Uterus (tissue), 4 donors: Measurements from ENCODE around the gene DCBLD1. TPM values are rescaled to one million over a fixed set of nuclear protein-coding genes. Genes with fewer than 3 reads are reported as not detected.

ENCODE experiments used
- DNase-seq, 2 donors: peaks; one replicate each; pipeline ENCODE4 v3.0.0-alpha.2; 2019 to 2020
- H3K27ac ChIP-seq, 2 donors: fragments of 200-600 bp; sonication (generic); 1 replicate in 1 of 2; 2 replicates in 1 of 2; pipeline ENCODE4 v1.5.1; 2016 to 2018
- H3K27me3 ChIP-seq, 2 donors: fragments of 200-600 bp; sonication (generic); one replicate each; pipeline ENCODE4 v1.5.1; 2018 to 2019; ENCODE audit warnings: control low read depth in 1 of 2
- H3K36me3 ChIP-seq, 2 donors: fragments of 200-600 bp; sonication (generic); one replicate each; pipeline ENCODE4 v1.5.1; 2019; ENCODE audit warnings: control low read depth in 1 of 2
- H3K4me1 ChIP-seq, 2 donors: fragments of 200-600 bp; sonication (generic); one replicate each; pipeline ENCODE4 v1.5.1; 2018 to 2019; ENCODE audit warnings: control low read depth in 1 of 2
- H3K4me3 ChIP-seq, 2 donors: fragments of 200-600 bp; sonication (generic); 1 replicate in 1 of 2; 2 replicates in 1 of 2; pipeline ENCODE4 v1.5.1; 2018 to 2019; ENCODE audit warnings: mild to moderate bottlenecking in 1 of 2
- H3K9me3 ChIP-seq, 2 donors: fragments of 200-600 bp; sonication (generic); one replicate each; pipeline ENCODE4 v1.5.1; 2019; ENCODE audit warnings: control low read depth in 1 of 2
- POLR2A ChIP-seq, 2 donors: fragments of 450-650 bp; IDR thresholded peaks; one replicate each; pipeline ENCODE4 v1.6.1; 2016; ENCODE audit warnings: antibody characterized with exemption in 2 of 2, mild to moderate bottlenecking in 1 of 2, moderate library complexity in 1 of 2
- intact Hi-C: fragments of 100-400 bp; cut with DNase I; formaldehyde crosslinking; loops from one replicate; pipeline ENCODE4 v1.15.1; 2023; ENCODE audit warnings: low total_unique reads
- total RNA-seq, 4 donors: library from RNA; depleted of rRNA in 3 of 4; stranded (reverse); fragments of >200 nt in 3 of 4; gene quantifications; one replicate each; pipeline versions ENCODE4 v1.1.0 to v1.2.4, GENCODE V29; 2014 to 2023
- TF ChIP-seq, protein P1 (sequence below), 4 experiments: fragments of 200-600 bp in 2 of 4; fragments of 450-650 bp in 2 of 4; sonication (generic) in 2 of 4; IDR thresholded peaks; one replicate each; pipeline ENCODE4 v1.5.1; 2016 to 2019; ENCODE audit warnings: antibody characterized with exemption in 4 of 4, mild to moderate bottlenecking in 2 of 4, moderate library complexity in 1 of 4
- donor health status: DM: yes; HTN: yes; CAD: no.

Gene DCBLD1
- total RNA-seq, 4 donors from 2014 or later = 2.4 to 15.5 (median 4.5) TPM

DNA sequence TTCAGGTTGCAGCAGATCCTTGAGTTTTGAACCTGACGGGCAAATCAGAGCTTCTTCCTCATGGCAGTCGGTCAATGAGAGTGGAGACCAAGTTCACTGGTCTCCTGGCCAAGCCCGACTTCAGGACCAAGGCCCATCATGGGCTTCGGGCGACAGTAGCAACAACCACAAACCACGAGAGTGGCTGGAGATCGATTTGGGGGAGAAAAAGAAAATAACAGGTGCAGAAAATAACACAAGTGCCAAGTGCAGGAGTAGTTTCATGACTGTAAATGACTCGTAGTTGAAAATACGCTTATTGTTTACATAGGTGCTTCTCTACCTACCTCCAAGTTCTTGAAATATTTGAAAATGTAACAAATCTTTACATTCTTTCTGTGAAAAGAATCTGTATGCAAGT is 56.1 kb downstream of the DCBLD1 start:
- no peaks in the 10 kb centered on the region for H3K36me3 ChIP-seq
- H3K27me3 ChIP-seq = no peaks in the 10 kb centered on the region
- intact Hi-C loops = no loop called here
- TF ChIP-seq POLR2A (IDR thresholded peaks at IDR 0.05) = no peak
- TF ChIP-seq, protein P1, sequence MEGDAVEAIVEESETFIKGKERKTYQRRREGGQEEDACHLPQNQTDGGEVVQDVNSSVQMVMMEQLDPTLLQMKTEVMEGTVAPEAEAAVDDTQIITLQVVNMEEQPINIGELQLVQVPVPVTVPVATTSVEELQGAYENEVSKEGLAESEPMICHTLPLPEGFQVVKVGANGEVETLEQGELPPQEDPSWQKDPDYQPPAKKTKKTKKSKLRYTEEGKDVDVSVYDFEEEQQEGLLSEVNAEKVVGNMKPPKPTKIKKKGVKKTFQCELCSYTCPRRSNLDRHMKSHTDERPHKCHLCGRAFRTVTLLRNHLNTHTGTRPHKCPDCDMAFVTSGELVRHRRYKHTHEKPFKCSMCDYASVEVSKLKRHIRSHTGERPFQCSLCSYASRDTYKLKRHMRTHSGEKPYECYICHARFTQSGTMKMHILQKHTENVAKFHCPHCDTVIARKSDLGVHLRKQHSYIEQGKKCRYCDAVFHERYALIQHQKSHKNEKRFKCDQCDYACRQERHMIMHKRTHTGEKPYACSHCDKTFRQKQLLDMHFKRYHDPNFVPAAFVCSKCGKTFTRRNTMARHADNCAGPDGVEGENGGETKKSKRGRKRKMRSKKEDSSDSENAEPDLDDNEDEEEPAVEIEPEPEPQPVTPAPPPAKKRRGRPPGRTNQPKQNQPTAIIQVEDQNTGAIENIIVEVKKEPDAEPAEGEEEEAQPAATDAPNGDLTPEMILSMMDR (IDR thresholded peaks at IDR 0.05) = no peak
- no peak overlapping the region for H3K4me3 ChIP-seq
- H3K27ac ChIP-seq = no peak overlapping the region
- no peaks in the 10 kb centered on the region for H3K4me1 ChIP-seq
- DNase-seq = no peak
- no peaks in the 10 kb centered on the region for H3K9me3 ChIP-seq

DNA sequence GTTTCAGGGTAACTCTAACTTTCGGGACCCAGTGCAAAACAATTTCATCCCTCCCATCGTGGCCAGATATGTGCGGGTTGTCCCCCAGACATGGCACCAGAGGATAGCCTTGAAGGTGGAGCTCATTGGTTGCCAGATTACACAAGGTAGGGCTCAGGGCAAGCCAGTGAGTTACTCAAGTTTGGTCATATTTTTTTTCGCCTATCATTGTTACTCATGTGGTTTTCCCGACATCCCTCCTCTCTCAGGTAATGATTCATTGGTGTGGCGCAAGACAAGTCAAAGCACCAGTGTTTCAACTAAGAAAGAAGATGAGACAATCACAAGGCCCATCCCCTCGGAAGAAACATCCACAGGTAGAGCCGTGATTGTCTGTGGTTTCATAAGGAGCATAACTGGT is 58.2 kb downstream of the DCBLD1 start:
- H3K4me1 ChIP-seq = no peaks in the 10 kb centered on the region
- H3K27ac ChIP-seq = no peak overlapping the region
- intact Hi-C loops = no loop called here
- no peaks in the 10 kb centered on the region for H3K36me3 ChIP-seq
- TF ChIP-seq POLR2A (IDR thresholded peaks at IDR 0.05) = no peak
- TF ChIP-seq, protein P1 (IDR thresholded peaks at IDR 0.05) = no peak
- no peaks in the 10 kb centered on the region for H3K27me3 ChIP-seq
- H3K4me3 ChIP-seq = no peak overlapping the region
- DNase-seq = no peak
- H3K9me3 ChIP-seq = no peaks in the 10 kb centered on the region

DNA sequence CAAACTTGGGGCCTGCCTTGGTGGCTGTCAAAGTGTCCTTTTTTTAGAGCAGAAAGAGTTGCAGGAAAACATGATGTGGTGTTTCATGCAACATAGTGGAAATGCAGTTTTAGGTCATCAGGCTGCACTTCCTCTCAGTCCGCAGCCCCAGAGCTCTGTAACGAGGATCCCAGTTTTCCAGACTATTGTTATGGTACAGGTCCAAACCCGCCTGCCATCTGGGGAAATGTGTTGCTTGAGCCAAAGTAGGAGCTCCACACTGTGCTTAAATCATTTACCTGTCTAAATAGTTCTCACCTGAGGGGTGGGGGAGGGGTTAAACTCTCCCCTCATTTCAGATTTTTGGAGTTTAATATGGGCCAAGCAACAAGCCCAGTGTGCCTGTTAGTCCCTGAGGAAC is 60.0 kb downstream of the DCBLD1 start:
- H3K4me1 ChIP-seq = no peaks in the 10 kb centered on the region
- H3K27ac ChIP-seq = no peak overlapping the region
- intact Hi-C loops = no loop called here
- no peak for TF ChIP-seq POLR2A (IDR thresholded peaks at IDR 0.05)
- TF ChIP-seq, protein P1 (IDR thresholded peaks at IDR 0.05) = no peak
- H3K27me3 ChIP-seq = no peaks in the 10 kb centered on the region
- H3K36me3 ChIP-seq = no peaks in the 10 kb centered on the region
- no peaks in the 10 kb centered on the region for H3K9me3 ChIP-seq
- no peak for DNase-seq
- no peak overlapping the region for H3K4me3 ChIP-seq

DNA sequence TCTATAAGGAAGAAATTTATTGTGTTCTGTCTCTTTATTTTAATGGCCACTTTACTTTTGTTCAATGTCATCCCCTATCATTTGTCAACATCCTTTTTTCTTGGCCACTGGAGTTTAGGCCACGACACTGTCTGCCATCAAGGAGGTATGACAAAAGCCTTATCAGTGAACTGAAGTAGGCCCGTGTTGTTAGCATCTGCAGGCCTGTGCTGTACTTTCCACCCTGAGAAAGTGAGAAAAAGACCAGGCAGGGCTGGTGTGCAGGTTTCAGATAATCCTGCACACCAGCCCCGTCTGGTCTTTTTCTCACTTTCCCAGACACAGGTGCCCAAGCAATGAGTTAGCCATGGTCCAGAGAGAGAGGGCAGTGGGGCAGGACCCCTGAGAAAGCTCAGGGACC is 62.2 kb downstream of the DCBLD1 start:
- intact Hi-C loops = no loop called here
- Histone ChIP-seq H3K4me3 (no peak overlapping the region), H3K27me3 (no peaks in the 10 kb centered on the region), H3K4me1 (no peaks in the 10 kb centered on the region), H3K9me3 (no peaks in the 10 kb centered on the region), H3K36me3 (no peaks in the 10 kb centered on the region), H3K27ac (no peak overlapping the region)
- no peak for DNase-seq
- TF ChIP-seq, protein P1 (IDR thresholded peaks at IDR 0.05) = no peak
- no peak for TF ChIP-seq POLR2A (IDR thresholded peaks at IDR 0.05)

DNA sequence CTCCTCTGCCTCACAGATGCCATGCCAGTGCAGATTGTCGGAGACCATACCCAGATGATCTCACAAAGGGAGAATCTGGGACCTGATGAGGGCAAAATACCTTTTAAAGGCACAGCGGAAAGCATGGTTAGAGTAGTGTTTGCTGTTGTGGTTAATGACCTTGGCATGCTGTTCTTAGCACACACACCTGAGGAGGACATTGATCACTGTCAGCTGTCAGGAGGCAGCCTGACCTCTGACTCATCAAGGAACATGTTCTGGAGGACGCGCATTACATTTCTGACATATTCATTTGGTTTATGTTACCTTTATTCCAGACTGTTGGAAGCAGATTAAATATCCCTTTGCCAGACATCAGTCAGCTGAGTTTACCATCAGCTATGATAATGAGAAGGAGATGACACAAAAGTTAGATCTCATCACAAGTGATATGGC is 62.7 kb downstream of the DCBLD1 start:
- Histone ChIP-seq H3K27ac (no peak overlapping the region), H3K36me3 (no peaks in the 10 kb centered on the region), H3K4me1 (no peaks in the 10 kb centered on the region), H3K4me3 (no peak overlapping the region), H3K27me3 (no peaks in the 10 kb centered on the region), H3K9me3 (no peaks in the 10 kb centered on the region)
- intact Hi-C loops = no loop called here
- no peak for DNase-seq
- TF ChIP-seq, protein P1 (IDR thresholded peaks at IDR 0.05) = no peak
- TF ChIP-seq POLR2A (IDR thresholded peaks at IDR 0.05) = no peak
